Vagina (tissue), 2 donors: Measurements from ENCODE around the gene NCR2.

Experiments used
- POLR2A ChIP-seq, 2 donors: fragments of 450-650 bp; IDR thresholded peaks; one replicate each; pipeline ENCODE4 v1.6.1; 2017; ENCODE audit warnings: antibody characterized with exemption in 2 of 2, mild to moderate bottlenecking in 2 of 2, moderate library complexity in 2 of 2
- POLR2AphosphoS5 ChIP-seq, 2 donors: sonication (generic); formaldehyde crosslinking; IDR thresholded peaks; one replicate each; pipeline ENCODE4 v1.9.0; 2017; ENCODE audit warnings: antibody characterized with exemption in 2 of 2, mild to moderate bottlenecking in 2 of 2, low read depth in 1 of 2; ENCODE audit not compliant: insufficient read depth in 1 of 2
- TF ChIP-seq, protein P1 (sequence below), 3 experiments: fragments of 450-650 bp in 2 of 3; fragments of 200-600 bp in 1 of 3; sonication (generic) in 1 of 3; IDR thresholded peaks; one replicate each; pipeline ENCODE4 v1.5.1; 2017 to 2019; ENCODE audit warnings: antibody characterized with exemption in 3 of 3, mild to moderate bottlenecking in 2 of 3, moderate library complexity in 2 of 3

DNA sequence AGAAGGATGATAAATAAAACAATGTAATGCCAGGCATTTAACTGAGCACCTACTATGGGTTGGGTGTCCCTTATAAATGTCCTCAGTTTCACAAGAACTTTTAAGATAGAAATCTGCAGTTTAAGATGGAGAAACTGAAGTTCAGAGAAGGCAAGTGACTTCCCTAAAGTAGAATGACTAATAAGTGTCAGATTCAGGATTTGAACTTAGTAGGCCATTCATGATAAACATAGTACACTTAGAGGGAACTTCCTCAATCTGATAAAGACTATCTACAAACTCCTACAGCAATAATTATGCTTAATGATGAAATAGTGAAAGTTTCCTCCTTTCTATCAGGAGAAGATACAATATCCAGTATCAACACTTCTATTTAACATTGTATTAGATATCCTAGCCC is 43.9 kb downstream of the NCR2 start:
- TF ChIP-seq, protein P1, sequence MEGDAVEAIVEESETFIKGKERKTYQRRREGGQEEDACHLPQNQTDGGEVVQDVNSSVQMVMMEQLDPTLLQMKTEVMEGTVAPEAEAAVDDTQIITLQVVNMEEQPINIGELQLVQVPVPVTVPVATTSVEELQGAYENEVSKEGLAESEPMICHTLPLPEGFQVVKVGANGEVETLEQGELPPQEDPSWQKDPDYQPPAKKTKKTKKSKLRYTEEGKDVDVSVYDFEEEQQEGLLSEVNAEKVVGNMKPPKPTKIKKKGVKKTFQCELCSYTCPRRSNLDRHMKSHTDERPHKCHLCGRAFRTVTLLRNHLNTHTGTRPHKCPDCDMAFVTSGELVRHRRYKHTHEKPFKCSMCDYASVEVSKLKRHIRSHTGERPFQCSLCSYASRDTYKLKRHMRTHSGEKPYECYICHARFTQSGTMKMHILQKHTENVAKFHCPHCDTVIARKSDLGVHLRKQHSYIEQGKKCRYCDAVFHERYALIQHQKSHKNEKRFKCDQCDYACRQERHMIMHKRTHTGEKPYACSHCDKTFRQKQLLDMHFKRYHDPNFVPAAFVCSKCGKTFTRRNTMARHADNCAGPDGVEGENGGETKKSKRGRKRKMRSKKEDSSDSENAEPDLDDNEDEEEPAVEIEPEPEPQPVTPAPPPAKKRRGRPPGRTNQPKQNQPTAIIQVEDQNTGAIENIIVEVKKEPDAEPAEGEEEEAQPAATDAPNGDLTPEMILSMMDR (IDR thresholded peaks at IDR 0.05), result no peak
- TF ChIP-seq POLR2A (IDR thresholded peaks at IDR 0.05), result no peak
- no peak for TF ChIP-seq POLR2AphosphoS5 (IDR thresholded peaks at IDR 0.05; ENCODE audit: insufficient read depth in 1 of 2, low read depth in 1 of 2)
